Glomerular visceral epithelial cell (primary cell): ENCODE data around the gene DGKK.
"Not testable (repeated sequence)": the region's sequence is repeated elsewhere in the genome, so short reads cannot be mapped to it uniquely, and the experiment has no call there.

Experiments
- DNase-seq: peaks from one replicate; pipeline ENCODE4 v3.0.0-alpha.2; 2016; ENCODE audit errors: extremely low spot score

The DGKK gene

DNA sequence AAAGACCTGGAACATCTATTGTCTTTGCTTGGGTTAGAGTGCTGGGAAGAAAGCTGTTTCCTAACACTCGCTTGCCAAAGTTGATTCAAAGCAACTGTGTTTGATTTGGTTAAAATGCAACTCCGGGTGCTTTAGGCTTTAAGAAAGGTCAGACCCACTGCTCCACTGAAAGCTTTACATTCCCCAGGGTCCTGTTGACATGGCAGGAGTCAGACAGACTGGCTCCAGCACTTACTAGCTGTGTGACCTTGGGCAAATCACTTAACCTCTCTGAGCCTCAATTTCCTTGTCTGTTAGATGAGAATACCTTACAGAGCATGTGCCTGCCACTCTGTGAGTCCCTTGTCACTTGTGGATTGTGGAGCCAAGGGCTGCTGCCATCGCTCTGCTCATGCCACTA lies 39.0 kb downstream of the DGKK start:
- DNase-seq = no peak

DNA sequence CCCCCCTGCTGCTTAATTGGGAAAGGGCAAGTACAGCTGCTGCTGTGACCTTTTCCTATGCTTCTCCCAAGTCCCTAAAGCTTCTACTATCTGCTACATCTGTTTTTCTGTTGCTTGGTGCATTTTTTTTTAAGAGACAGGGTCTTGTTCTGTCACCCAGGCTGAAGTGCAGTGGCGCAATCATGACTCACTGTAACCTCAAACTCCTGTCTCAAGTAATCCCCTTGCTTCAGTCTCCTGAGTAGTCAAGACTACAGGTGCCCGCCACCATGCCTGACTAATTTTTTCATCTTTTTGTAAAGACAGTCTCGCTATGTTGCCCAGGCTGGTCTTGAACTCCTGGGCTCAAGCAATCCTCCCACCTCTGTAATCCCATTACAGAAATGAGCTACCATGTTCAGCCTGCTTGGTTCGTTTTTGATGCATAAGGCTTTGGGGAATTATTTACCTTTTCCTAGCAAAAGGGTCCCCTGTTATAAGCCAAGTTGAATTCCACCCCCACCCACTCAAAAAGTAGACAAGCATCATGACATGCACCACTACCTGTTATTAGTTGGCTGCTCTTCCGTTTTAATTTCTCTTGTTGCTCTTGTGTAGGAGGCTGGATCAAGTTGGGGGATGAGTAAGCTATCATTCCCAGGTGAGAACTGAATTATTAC lies 39.6 kb downstream of the DGKK start:
- DNase-seq = peak; percentile 3

DNA sequence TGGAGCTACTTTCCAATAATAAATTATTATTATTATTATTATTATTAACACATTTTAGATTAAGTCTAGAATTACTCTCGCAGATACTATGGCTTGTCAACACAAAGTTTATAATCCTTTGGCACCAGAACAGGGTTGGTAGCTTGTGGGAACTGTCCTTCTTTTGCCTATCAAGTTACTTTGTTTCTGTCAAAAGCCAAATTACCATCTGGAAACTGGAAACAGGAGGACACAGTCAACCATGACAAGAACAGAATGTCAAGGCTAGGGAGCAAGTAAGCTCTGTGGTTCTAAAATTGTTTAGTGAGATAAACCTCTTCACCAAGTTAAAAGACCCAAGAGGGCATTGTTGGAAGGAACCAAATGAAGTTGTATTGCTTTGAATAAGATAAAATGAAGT lies 42.5 kb downstream of the DGKK start:
- DNase-seq = no peak

DNA sequence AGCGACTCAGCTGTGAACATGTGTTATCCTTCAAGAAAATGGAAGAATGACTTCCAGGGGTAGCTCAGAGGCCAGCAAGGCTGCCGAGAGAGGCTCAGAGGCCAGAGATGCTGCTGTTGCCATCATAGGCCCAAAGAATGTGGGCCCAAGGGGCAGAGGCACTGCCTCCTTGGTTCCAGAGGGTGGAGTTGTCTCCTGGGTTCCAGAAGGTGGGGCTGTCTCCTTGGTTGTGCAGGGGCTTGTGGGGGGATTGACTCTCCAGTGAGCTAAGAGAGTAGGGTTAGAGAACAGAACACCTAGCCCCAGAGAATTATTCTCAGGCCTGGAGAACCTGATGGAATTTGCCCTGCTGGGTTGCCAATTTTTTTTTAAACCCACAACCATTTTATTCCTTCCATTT lies 62.6 kb downstream of the DGKK start:
- no peak for DNase-seq

DNA sequence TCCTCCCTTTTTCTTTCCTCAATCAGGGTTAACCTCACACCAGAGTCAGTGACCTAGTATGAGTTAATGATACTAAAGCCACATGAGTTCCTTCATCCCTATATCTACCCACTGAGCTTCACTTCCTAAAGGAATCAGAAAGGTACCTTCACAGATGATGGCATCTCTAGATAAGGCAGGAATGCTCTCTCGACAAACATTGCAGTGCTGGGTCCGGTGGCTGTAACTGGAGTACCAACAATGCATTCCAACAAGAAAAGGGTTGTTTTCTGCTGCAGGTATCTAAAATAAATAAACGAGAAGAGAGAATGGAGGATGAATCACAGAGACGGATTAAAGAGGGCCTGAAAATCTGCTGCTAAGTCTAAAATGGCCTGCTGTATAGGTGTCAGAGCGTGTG lies 66.7 kb downstream of the DGKK start:
- DNase-seq = no peak

DNA sequence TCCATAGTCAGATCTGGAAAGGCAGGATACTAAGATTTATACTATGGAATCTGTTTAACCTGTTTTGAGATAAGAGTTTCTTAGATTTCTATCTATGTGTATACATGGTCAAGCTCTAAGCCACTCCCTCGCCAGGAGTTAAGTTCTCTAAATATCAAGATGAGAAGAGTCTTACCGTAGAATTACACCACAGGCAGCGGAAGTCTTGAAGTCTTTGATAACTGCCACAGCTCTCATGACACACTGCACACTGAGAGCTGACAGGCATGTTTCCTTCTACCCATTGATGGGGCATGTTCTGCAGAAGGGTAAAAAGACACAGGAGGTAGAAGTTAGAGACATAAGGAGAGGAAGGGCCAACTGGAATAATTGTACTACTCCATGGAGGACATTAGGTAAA lies 67.7 kb downstream of the DGKK start:
- DNase-seq = no peak

DNA sequence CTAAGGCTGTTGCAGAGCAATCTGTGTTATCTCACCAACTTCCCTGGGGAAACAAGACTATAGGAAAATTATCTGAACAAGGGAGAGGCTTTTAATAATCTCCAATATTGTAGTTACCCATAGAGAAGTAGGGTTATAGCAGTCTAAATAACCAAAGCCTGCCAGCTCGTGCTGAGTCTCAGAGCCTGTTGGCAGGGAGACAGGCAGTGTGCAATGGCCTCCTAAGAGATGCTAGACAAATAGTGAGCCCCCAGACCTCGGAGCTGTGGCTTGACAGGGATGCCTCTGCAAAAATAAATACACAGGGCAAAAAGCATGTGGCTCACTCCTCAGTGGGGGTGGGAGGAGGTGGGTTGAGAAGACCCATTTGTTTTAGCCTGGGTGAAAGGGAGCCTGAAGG lies 76.7 kb downstream of the DGKK start:
- DNase-seq = no peak

DNA sequence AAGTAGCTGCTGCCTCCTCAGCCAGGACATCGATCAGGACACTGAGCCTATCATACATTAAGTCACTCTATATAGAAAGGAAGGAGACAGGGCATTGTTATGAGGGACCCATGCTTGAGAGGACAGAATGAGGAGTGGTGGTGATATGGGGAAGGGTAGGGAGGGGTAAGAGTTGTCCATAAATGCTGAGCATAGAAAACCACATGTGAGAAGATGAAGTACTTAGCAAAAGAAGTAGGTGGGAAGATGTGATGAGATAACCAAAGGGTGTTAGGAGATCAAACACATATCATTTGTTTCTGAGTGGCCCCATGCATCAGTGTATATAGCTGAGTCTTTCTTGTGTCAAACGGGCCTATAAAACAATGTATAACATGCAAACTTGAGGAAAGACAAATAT lies 84.1 kb downstream of the DGKK start:
- DNase-seq = no peak

DNA sequence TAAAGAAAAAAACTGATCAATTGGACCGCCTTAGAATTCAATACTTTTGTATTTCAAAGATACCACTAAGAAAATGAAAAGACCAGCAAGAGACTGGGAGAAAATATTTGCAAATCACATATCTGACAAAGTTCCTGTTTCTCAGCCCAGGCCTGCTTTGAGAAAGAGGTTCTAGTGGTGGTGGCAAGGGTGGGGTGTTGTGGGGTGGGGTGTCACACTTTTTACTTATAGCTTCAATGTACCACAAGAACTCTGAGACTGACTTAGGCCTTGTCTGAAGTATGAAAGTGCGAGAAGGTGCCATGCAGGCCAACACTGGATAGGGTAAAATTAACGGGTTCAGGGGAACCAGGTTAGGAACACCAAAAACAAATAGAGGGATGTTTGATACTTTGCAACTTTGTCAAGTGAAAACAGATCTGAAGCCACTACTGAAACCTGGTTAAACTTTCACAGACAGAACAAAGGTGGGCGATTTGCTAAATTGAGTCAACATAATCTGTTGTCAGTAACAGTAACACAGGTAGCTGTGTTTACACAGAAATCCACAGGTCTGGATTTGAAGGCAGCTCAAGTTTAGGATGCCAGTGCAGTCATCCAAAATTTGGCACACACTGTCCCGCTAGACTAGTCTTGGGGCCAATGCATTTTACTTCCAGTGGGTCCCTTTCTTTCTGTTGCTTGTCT lies 88.8 kb downstream of the DGKK start:
- no peak for DNase-seq

DNA sequence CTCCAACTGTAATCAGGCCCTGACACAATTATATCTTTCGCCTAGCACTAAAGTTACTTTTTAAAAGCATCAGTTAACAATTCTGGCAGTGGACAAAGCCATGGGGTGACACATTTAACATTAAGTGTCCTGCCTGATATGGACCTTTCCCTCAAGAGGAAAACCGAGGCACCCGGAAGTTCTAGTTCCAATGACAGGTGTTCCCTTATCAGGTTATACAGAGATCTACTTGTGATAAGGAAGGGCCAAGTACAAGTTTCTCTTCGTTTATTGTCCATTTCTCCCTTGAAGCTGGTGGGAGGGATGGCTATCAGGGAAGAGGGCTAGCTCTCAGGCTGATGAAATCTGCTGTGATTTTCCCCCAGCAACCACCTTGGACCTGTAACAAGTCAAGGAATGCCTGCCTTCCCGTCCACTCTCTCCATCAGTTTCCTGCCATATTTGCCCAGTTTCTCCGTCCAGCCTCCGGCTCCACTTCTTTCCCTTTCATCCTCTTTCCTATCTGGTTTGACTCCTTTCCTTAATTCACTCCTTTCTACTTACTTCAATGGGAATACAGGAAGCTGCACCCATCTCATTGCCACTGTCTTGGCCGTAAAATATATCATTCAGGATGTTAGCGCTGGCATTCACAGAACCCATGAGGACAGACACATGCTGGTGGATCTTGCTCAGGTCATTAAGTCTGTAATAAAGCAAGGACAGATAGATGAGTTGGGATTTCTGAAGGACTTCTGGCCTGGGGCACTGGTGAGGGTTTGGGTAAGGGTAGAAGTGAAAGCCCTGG lies 95.0 kb downstream of the DGKK start:
- DNase-seq = no peak

DNA sequence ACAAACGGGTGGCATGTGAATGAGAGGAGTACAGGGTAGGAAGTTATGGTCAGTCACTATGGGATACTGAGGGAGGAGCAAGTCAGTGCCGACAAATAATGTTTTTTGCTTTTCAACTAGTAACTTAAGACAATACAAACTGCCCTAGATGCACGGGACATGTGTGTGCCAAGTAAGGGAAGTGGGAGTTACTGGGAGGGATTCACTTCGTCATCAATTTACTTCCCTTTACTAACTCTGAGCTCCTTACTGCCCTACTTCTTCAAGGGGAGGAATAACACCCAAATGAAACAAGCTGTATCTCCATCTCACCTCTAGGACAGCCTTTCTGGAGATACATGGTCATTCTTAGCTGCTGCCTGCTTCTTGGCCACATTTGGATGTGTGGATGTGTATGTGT lies 97.7 kb downstream of the DGKK start:
- DNase-seq = no peak

DNA sequence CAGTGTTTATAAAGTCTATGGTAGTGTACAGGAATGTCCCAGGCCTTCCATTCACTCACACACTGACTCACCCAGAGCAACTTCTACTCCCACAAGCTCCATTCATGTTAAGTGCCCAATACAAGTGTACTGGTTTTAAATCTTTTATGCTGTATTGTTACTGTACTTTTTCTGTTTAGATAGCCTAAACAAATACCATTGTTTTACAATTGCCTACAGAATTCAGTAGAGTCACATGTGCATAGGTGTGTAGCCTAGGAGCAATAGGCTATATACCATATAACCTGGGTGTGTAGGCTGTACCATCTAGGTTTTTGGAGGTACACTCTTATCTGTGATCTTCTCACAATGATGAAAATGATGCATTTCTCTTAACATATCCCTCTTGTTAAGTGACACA lies 126.7 kb downstream of the DGKK start:
- DNase-seq = no peak

DNA sequence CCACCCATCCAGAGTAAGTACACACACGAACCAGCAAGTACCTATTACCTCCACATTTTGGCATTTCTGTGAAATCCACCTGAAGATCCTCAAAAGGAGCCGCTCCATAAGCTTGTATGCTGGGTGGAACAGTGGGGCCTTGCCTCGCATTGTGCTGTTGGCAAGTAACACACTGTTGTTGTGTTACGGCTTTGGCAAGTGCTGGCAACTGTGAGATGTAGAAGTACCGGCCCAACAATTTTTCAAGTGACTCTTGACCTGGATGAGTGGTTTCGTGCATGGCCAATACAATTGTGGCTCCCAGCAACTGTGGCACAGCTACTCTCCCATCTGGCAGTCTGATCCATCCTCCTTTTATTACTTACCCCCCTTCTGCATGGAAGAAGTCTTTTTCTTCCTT lies 137.3 kb downstream of the DGKK start:
- no peak for DNase-seq

DNA sequence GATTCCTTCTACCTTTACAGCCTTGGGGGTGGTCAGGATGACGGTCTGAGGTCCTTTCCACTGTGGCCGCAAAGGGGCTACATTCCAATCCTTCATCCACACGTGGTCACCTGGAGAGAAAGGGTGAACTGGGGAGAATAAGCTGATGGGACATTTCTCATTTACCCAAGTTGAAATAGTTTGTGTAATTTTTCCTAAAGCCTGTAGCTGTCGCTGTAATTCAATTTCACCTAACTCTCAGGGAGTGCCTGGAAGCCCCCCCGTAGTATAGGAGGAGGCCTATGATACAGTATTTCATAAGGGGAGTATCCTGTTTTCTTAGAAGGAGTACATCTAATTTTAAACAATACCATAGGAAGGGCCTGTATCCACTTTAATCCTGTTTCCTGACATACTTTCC lies 138.0 kb downstream of the DGKK start:
- DNase-seq = not testable (repeated sequence)

DNA sequence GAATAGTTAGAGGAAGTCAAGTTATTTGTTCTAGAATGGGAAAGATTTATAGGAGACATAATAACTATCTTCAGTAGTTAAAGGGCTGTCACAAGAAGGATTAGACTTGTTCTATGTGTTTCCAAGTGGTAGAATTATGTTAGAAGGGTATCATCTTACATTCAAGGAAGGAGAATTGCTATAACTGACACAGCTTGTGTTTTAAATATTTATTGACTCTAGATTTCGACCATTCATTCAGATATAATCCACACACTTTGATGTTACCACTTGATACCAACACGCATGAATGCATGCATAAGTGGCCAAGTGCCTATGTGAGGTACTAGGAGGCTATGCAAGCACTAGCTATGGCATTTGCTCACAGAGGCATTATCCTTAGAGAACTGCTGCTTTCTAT lies 143.4 kb downstream of the DGKK start:
- no peak for DNase-seq
